ENCODE results near the gene TCF23.
"Not testable (repeated sequence)": the region's sequence is repeated elsewhere in the genome, so short reads cannot be mapped to it uniquely, and the experiment has no call there.

The TCF23 gene

GRCh38 chr2:27189989-27190388 lies 41.2 kb downstream of the TCF23 start:
- Histone ChIP-seq H4K8ac (ENCODE audit: low read length) (no peak overlapping the region), H3K18ac (ENCODE audit: low read depth in 1 of 2, low read length in 2 of 2) (no peak overlapping the region)
- WGBS: 95% methylated on average over 8 of the region's 8 CpGs

GRCh38 chr2:27191070-27191829 lies 42.4 kb downstream of the TCF23 start:
- H3K27ac ChIP-seq (ENCODE audit: low read length, poor library complexity, severe bottlenecking): no peak overlapping the region
- no peak overlapping the region for H4K91ac ChIP-seq (ENCODE audit: low read length)
- H3K4me1 ChIP-seq (ENCODE audit: control insufficient read depth, insufficient read depth, low read depth, low read length): peaks cover 1% of the 10 kb centered on the region
- H2BK120ac ChIP-seq (ENCODE audit: low read depth, low read length): no peak overlapping the region
- no peak overlapping the region for H2BK12ac ChIP-seq (ENCODE audit: low read length in 2 of 2)
- peak overlapping the region; percentile 45 for H3K9ac ChIP-seq (ENCODE audit: low read length)
- no peak overlapping the region for H3K4me3 ChIP-seq (ENCODE audit: insufficient read depth in 1 of 2, low read depth in 1 of 2, low read length in 2 of 2)
- H2BK5ac ChIP-seq (ENCODE audit: low read depth, low read length, poor library complexity, severe bottlenecking): no peak overlapping the region
- H3K14ac ChIP-seq (ENCODE audit: low read length in 2 of 2): no peak overlapping the region
- no peak overlapping the region for H4K8ac ChIP-seq (ENCODE audit: low read length)
- H3K79me1 ChIP-seq (replicated peaks; ENCODE audit: low read length, poor library complexity, severe bottlenecking): no peaks in the 10 kb centered on the region
- H3K23ac ChIP-seq (ENCODE audit: low read length in 2 of 2): no peak overlapping the region
- H3K18ac ChIP-seq (ENCODE audit: low read depth in 1 of 2, low read length in 2 of 2): no peak overlapping the region
- no peaks in the 10 kb centered on the region for H3K36me3 ChIP-seq (ENCODE audit: control insufficient read depth in 1 of 2, insufficient read depth in 2 of 2, low read depth in 1 of 2, low read length in 2 of 2)
- H3K9me3 ChIP-seq (ENCODE audit: control insufficient read depth, low read length): no peaks in the 10 kb centered on the region
- WGBS: 49% methylated on average over 6 of the region's 8 CpGs
- H2BK15ac ChIP-seq (ENCODE audit: low read depth, poor library complexity, severe bottlenecking): no peak overlapping the region
- no peak overlapping the region for H3K4ac ChIP-seq (ENCODE audit: low read depth in 1 of 2, low read length in 2 of 2)
- H2AK5ac ChIP-seq (ENCODE audit: low read length, severe bottlenecking): no peak overlapping the region
- peaks cover 0 to 14% of the 10 kb centered on the region in 2 experiments for H3K27me3 ChIP-seq (ENCODE audit: control insufficient read depth in 1 of 2, insufficient read depth in 1 of 2, low read length in 2 of 2)
- no peak overlapping the region for H3K4me2 ChIP-seq (ENCODE audit: low read length, poor library complexity, severe bottlenecking)
- DNase-seq: peak; percentile 75
- no peak overlapping the region for H2AFZ ChIP-seq (ENCODE audit: low read depth, low read length)

More at GRCh38 chr2:27189989-27190388, 41.2 kb downstream of the TCF23 start:
- H3K27me3 ChIP-seq (ENCODE audit: control insufficient read depth in 1 of 2, insufficient read depth in 1 of 2, low read length in 2 of 2): peaks cover 0 to 19% of the 10 kb centered on the region in 2 experiments
- no peak overlapping the region for H2BK12ac ChIP-seq (ENCODE audit: low read length in 2 of 2)
- H4K91ac ChIP-seq (ENCODE audit: low read length): no peak overlapping the region
- no peak overlapping the region for H2AK5ac ChIP-seq (ENCODE audit: low read length, severe bottlenecking)
- H3K4me2 ChIP-seq (ENCODE audit: low read length, poor library complexity, severe bottlenecking): no peak overlapping the region
- H3K23ac ChIP-seq (ENCODE audit: low read length in 2 of 2): no peak overlapping the region
- H3K4ac ChIP-seq (ENCODE audit: low read depth in 1 of 2, low read length in 2 of 2): no peak overlapping the region
- H3K27ac ChIP-seq (ENCODE audit: low read length, poor library complexity, severe bottlenecking): no peak overlapping the region
- no peak for DNase-seq
- no peaks in the 10 kb centered on the region for H3K79me1 ChIP-seq (replicated peaks; ENCODE audit: low read length, poor library complexity, severe bottlenecking)
- no peak overlapping the region for H3K4me3 ChIP-seq (ENCODE audit: insufficient read depth in 1 of 2, low read depth in 1 of 2, low read length in 2 of 2)
- no peak overlapping the region for H2BK120ac ChIP-seq (ENCODE audit: low read depth, low read length)
- no peaks in the 10 kb centered on the region for H3K9me3 ChIP-seq (ENCODE audit: control insufficient read depth, low read length)
- H3K14ac ChIP-seq (ENCODE audit: low read length in 2 of 2): no peak overlapping the region
- no peak overlapping the region for H2BK5ac ChIP-seq (ENCODE audit: low read depth, low read length, poor library complexity, severe bottlenecking)
- H2BK15ac ChIP-seq (ENCODE audit: low read depth, poor library complexity, severe bottlenecking): no peak overlapping the region
- H3K36me3 ChIP-seq (ENCODE audit: control insufficient read depth in 1 of 2, insufficient read depth in 2 of 2, low read depth in 1 of 2, low read length in 2 of 2): no peaks in the 10 kb centered on the region
- no peak overlapping the region for H3K9ac ChIP-seq (ENCODE audit: low read length)
- peaks cover 1% of the 10 kb centered on the region for H3K4me1 ChIP-seq (ENCODE audit: control insufficient read depth, insufficient read depth, low read depth, low read length)
- no peak overlapping the region for H2AFZ ChIP-seq (ENCODE audit: low read depth, low read length)

- H2BK120ac ChIP-seq (ENCODE audit: low read depth, low read length): no peak overlapping the region
- no peak overlapping the region for H3K4me2 ChIP-seq (ENCODE audit: low read length, poor library complexity, severe bottlenecking)
- no peak overlapping the region for H4K91ac ChIP-seq (ENCODE audit: low read length)
- H3K4me1 ChIP-seq (ENCODE audit: control insufficient read depth, insufficient read depth, low read depth, low read length): peaks cover 1% of the 10 kb centered on the region
- H3K9me3 ChIP-seq (ENCODE audit: control insufficient read depth, low read length): no peaks in the 10 kb centered on the region
- no peak overlapping the region for H3K14ac ChIP-seq (ENCODE audit: low read length in 2 of 2)
- H3K27me3 ChIP-seq (ENCODE audit: control insufficient read depth in 1 of 2, insufficient read depth in 1 of 2, low read length in 2 of 2): peaks cover 0 to 8% of the 10 kb centered on the region in 2 experiments
- H3K4me3 ChIP-seq (ENCODE audit: insufficient read depth in 1 of 2, low read depth in 1 of 2, low read length in 2 of 2): no peak overlapping the region
- H2AFZ ChIP-seq (ENCODE audit: low read depth, low read length): no peak overlapping the region
- H3K23ac ChIP-seq (ENCODE audit: low read length in 2 of 2): no peak overlapping the region
- no peak overlapping the region for H3K4ac ChIP-seq (ENCODE audit: low read depth in 1 of 2, low read length in 2 of 2)
- H2BK5ac ChIP-seq (ENCODE audit: low read depth, low read length, poor library complexity, severe bottlenecking): no peak overlapping the region
- no peak overlapping the region for H3K9ac ChIP-seq (ENCODE audit: low read length)
- H3K79me1 ChIP-seq (replicated peaks; ENCODE audit: low read length, poor library complexity, severe bottlenecking): no peaks in the 10 kb centered on the region
- H3K18ac ChIP-seq (ENCODE audit: low read depth in 1 of 2, low read length in 2 of 2): no peak overlapping the region
- H2BK12ac ChIP-seq (ENCODE audit: low read length in 2 of 2): no peak overlapping the region
- H4K8ac ChIP-seq (ENCODE audit: low read length): no peak overlapping the region
- WGBS: 93% methylated on average over 17 of the region's 17 CpGs
- DNase-seq: no peak
- peaks cover 0 to 4% of the 10 kb centered on the region in 2 experiments for H3K36me3 ChIP-seq (ENCODE audit: control insufficient read depth in 1 of 2, insufficient read depth in 2 of 2, low read depth in 1 of 2, low read length in 2 of 2)
- no peak overlapping the region for H3K27ac ChIP-seq (ENCODE audit: low read length, poor library complexity, severe bottlenecking)
- H2AK5ac ChIP-seq (ENCODE audit: low read length, severe bottlenecking): no peak overlapping the region
- H2BK15ac ChIP-seq (ENCODE audit: low read depth, poor library complexity, severe bottlenecking): no peak overlapping the region
Measured at GRCh38 chr2:27194538-27195354, 45.9 kb downstream of the TCF23 start.

GRCh38 chr2:27195799-27196198 lies 47.0 kb downstream of the TCF23 start:
- not testable (repeated sequence) for H3K14ac ChIP-seq (ENCODE audit: low read length in 2 of 2); H2BK15ac ChIP-seq (ENCODE audit: low read depth, poor library complexity, severe bottlenecking); H2BK12ac ChIP-seq (ENCODE audit: low read length in 2 of 2); H3K4me3 ChIP-seq (ENCODE audit: insufficient read depth in 1 of 2, low read depth in 1 of 2, low read length in 2 of 2); H3K27me3 ChIP-seq (ENCODE audit: control insufficient read depth in 1 of 2, insufficient read depth in 1 of 2, low read length in 2 of 2); H3K18ac ChIP-seq (ENCODE audit: low read depth in 1 of 2, low read length in 2 of 2); DNase-seq; H3K9ac ChIP-seq (ENCODE audit: low read length); H3K27ac ChIP-seq (ENCODE audit: low read length, poor library complexity, severe bottlenecking); H3K79me1 ChIP-seq (replicated peaks; ENCODE audit: low read length, poor library complexity, severe bottlenecking); H2BK5ac ChIP-seq (ENCODE audit: low read depth, low read length, poor library complexity, severe bottlenecking); H3K9me3 ChIP-seq (ENCODE audit: control insufficient read depth, low read length); H2BK120ac ChIP-seq (ENCODE audit: low read depth, low read length); H3K4me2 ChIP-seq (ENCODE audit: low read length, poor library complexity, severe bottlenecking); H3K23ac ChIP-seq (ENCODE audit: low read length in 2 of 2); H4K91ac ChIP-seq (ENCODE audit: low read length); H3K4ac ChIP-seq (ENCODE audit: low read depth in 1 of 2, low read length in 2 of 2); H3K4me1 ChIP-seq (ENCODE audit: control insufficient read depth, insufficient read depth, low read depth, low read length); H4K8ac ChIP-seq (ENCODE audit: low read length); H2AK5ac ChIP-seq (ENCODE audit: low read length, severe bottlenecking); H2AFZ ChIP-seq (ENCODE audit: low read depth, low read length)
- H3K36me3 ChIP-seq (ENCODE audit: control insufficient read depth in 1 of 2, insufficient read depth in 2 of 2, low read depth in 1 of 2, low read length in 2 of 2): peaks cover 7 to 12% of the 10 kb centered on the region in 2 experiments
- WGBS: no CpG with 5 or more reads among the region's 3 CpGs
